Effector memory CD4-positive, alpha-beta T cell (primary cell): ENCODE data around the gene ELFN1.

Experiments
- DNase-seq, 3 donors: peaks; one replicate each; pipeline ENCODE4 v3.0.0-alpha.2; 2020
- H3K27ac ChIP-seq: 2 replicates; pipeline ENCODE4 v1.7.0; 2013; ENCODE audit warnings: mild to moderate bottlenecking, low read length, moderate library complexity; ENCODE audit not compliant: insufficient read depth, poor library complexity, severe bottlenecking
- H3K27me3 ChIP-seq: replicated peaks from 2 replicates; pipeline ENCODE4 v1.7.0; 2013; ENCODE audit warnings: mild to moderate bottlenecking, low read length; ENCODE audit not compliant: insufficient read depth, control insufficient read depth, poor library complexity, severe bottlenecking
- H3K36me3 ChIP-seq: 2 replicates; pipeline ENCODE4 v1.7.0; 2013; ENCODE audit warnings: mild to moderate bottlenecking, low read length, moderate library complexity; ENCODE audit not compliant: control insufficient read depth, insufficient read depth
- H3K4me1 ChIP-seq: 2 replicates; pipeline ENCODE4 v1.7.0; 2013; ENCODE audit warnings: low read length, mild to moderate bottlenecking; ENCODE audit not compliant: control insufficient read depth, insufficient read depth, poor library complexity, severe bottlenecking
- H3K4me3 ChIP-seq: 2 replicates; pipeline ENCODE4 v1.7.0; 2013; ENCODE audit warnings: low read length, low read depth, mild to moderate bottlenecking; ENCODE audit not compliant: insufficient read depth, poor library complexity, severe bottlenecking
- H3K9me3 ChIP-seq: 2 replicates; pipeline ENCODE4 v1.7.0; 2013; ENCODE audit warnings: mild to moderate bottlenecking, low read length, moderate library complexity; ENCODE audit not compliant: control insufficient read depth

The ELFN1 gene

DNA sequence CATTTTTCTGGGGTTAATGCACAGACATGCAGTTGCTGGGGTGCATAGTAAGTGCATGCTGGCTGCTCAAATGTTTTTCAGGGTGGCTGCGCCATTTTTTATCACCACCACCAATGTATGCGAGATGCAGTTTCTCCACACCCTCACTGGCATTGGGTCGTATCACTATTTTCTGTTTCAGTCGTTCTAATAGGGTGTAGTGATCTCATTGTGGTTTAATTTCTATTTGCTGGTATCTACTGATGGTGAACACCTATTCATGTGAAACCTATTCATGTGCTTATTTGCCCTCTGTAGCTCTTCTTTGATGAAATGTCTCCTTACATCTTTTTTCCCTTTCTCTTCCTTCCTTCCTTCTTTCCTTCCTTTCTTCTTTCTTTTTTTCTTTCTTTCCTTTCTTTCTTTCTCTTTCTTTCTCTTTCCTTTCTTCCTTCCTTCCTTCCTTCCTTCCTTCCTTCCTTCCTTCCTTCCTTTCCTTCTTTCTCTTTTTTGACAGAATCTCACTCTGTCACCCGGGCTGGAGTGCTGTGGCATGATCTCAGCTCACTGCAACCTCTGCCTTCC, 84.3 kb downstream of the ELFN1 start:
- Histone ChIP-seq H3K36me3 (no peaks in the 10 kb centered on the region), H3K4me3 (no peak overlapping the region), H3K9me3 (no peaks in the 10 kb centered on the region), H3K27me3 (peaks cover 7% of the 10 kb centered on the region), H3K4me1 (no peaks in the 10 kb centered on the region), H3K27ac (no peak overlapping the region)
- no peak for DNase-seq

DNA sequence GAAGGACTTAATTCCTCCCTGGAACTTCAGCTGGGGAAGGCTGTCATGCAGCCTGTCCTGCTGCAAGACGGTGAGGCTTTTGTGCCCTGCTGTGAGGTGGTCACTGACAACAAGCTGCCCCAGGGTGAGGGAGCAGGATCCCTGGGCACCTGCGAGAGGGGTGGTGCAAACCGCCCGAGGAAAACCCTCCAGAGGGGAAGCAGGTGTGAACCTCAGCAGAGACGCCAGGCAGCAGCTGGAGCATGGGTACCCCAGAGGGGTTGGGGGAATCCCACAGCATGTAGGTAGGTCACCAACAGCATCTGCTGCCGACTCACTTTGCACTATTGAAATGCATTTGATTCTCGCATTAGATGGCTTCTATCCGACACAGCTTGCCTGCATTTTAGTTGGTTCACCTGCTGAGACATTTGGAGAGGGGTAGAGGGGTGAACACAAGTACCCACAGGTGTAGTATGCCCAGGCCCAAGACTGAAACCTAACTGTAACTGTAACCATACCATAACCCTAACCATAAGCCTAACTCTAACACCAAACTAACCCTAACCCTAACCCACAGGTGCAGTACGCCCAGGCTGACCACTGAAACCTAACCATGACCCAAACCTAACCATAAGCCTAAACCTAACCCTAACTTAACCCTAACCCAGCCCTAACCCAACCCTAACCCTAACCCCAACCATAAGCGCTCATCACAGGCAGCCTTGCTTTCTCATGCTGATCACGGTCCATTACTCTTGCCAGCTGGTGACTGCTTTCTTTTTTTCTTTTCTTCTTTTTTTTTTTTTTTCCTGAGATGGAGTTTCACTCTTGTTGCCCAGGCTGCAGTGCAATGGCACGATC, 85.9 kb downstream of the ELFN1 start:
- Histone ChIP-seq H3K9me3 (no peaks in the 10 kb centered on the region), H3K36me3 (no peaks in the 10 kb centered on the region), H3K27me3 (peaks cover 7% of the 10 kb centered on the region), H3K4me3 (no peak overlapping the region), H3K4me1 (no peaks in the 10 kb centered on the region), H3K27ac (no peak overlapping the region)
- no peak for DNase-seq

DNA sequence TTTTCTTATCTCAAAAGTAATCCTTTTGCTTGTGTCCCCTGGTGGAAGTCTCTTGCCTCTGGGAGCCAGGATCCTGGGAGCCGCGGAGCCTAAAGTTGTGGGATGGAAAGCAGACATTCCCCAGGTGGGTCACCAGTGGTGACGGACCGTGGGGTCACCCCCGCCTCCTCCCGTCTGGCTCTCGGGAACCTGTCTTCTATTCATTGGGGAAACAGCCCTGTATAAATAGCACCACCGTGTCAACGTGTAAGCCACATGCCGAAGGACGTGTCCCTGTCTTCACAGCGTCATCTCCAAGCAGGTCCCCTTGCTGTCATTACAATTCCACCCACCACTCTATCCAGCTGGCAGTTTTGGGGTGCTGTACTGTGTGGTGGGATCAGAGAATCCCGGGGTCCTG, 87.5 kb downstream of the ELFN1 start:
- H3K4me3 ChIP-seq = no peak overlapping the region
- no peaks in the 10 kb centered on the region for H3K4me1 ChIP-seq
- peaks cover 7% of the 10 kb centered on the region for H3K27me3 ChIP-seq
- no peak for DNase-seq
- no peaks in the 10 kb centered on the region for H3K36me3 ChIP-seq
- no peak overlapping the region for H3K27ac ChIP-seq
- no peaks in the 10 kb centered on the region for H3K9me3 ChIP-seq

DNA sequence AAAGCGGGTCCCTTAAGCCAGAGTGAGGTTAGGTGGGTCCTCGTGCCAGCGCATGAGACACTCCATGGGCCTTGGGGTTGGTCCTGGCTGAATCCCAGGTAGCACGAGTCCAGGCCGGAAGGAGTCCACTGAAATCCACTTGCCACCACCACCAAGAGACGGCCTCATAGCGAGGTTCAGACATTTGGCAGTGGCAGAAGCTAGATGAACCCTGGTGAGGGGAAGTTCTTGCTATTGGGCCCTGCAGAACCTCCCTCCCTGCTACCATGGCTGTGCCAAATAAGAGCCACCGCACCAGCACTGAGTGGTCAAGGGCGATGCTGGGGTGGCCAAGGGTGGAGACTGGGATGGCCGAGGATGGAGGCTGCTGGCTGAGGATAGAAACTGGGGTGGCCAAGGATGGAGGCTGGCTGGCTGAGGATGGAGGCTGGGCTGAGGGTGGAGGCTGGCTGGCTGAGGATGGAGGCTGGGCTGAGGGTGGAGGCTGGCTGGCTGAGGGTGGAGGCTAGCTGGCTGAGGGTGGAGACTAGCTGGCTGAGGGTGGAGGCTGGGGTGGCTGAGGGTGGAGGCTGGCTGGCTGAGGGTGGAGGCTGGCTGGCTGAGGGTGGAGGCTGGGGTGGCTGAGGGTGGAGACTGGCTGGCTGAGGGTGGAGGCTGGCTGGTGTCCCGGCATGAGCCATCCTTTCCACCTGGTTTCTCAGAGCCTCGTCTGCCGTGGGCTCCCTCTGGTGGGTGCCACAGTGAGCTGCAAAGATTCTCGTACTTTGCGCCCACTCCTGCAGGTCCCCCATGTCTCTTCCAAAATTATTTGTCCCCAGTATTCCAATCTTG, 88.2 kb downstream of the ELFN1 start:
- Histone ChIP-seq H3K36me3 (no peaks in the 10 kb centered on the region), H3K27ac (no peak overlapping the region), H3K27me3 (peaks cover 7% of the 10 kb centered on the region), H3K9me3 (peaks cover 5% of the 10 kb centered on the region), H3K4me1 (no peaks in the 10 kb centered on the region), H3K4me3 (no peak overlapping the region)
- no peak for DNase-seq

DNA sequence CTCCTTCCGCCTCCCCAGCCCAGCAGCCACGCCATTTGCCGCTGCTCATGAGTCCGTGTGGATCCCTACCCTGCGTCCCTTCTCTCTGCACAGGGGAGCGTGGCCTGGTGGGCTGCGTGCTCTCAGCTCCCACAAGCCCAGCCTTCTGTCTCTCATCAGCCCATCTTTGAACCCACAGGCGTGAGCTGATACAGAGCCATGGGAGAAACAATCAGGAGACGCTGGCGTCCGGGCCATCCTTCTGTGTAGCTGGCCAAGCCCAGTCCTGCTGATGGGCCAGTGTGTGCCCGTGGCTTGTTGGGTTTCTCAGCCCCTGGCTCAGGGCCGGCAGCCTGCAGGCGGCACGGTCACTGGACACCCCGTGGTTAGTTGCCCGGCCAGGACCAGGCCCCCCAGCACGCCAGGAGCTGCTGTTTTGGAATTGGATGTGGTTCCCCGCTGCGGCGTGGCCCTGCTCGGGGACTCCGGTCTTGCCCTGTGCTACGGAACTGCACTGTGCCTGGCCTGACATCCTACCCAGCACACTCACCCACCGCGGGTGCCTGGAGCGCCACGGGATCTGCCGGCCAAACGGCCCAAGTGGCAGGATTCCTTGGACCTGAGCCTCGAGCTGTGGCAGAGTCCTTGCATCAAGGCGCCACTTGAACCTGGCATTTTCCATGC, 88.9 kb downstream of the ELFN1 start:
- Histone ChIP-seq H3K36me3 (no peaks in the 10 kb centered on the region), H3K4me1 (no peaks in the 10 kb centered on the region), H3K9me3 (peaks cover 7% of the 10 kb centered on the region), H3K27ac (no peak overlapping the region), H3K4me3 (no peak overlapping the region), H3K27me3 (peaks cover 7% of the 10 kb centered on the region)
- DNase-seq = no peak

DNA sequence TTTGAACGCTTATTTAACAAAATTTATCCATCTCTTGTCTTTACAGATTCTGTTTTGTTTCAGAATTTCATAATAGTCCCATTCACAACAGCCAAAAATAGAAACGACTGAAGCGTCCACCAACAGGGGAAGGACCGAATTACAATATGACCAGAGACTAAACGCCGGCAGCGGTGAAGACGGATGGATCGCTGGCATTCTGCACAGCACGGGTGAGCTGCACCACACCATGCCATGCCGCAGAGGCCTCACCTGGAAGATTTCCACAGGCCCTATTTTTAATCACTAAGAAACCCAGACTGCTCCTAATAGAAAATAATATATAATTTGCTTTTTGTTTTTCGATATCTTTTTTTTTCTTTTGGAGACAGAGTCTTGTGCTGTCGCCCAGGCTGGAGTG, 91.0 kb downstream of the ELFN1 start:
- Histone ChIP-seq H3K9me3 (peaks cover 7% of the 10 kb centered on the region), H3K36me3 (no peaks in the 10 kb centered on the region), H3K27me3 (peaks cover 7% of the 10 kb centered on the region)

DNA sequence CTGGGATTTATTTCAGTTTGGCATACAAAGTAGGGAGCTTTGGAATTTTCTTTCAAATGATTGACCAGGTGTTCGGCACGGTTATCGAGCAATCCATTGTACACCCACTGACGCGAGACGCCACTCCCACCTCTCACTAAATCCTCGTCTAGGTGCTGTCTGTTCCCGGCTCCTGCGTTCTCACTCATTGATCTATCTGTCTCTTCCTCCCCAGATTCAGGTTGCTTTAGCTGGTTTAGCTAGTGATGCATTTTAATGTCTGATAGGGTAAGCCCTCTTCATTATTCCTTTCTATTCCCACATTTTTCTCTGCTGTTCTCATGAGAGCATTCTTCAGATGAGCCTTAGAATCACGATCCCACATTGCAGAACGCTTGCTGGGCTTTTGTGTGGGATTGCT, 91.7 kb downstream of the ELFN1 start:
- Histone ChIP-seq H3K4me1 (no peaks in the 10 kb centered on the region), H3K9me3 (peaks cover 7% of the 10 kb centered on the region), H3K27me3 (peaks cover 7% of the 10 kb centered on the region), H3K36me3 (no peaks in the 10 kb centered on the region), H3K4me3 (no peak overlapping the region), H3K27ac (no peak overlapping the region)
- no peak for DNase-seq

More for the DNA sequence above, 91.0 kb downstream of the ELFN1 start:
- no peak overlapping the region for H3K4me3 ChIP-seq
- H3K27ac ChIP-seq = no peak overlapping the region
- DNase-seq = no peak
- H3K4me1 ChIP-seq = no peaks in the 10 kb centered on the region

DNA sequence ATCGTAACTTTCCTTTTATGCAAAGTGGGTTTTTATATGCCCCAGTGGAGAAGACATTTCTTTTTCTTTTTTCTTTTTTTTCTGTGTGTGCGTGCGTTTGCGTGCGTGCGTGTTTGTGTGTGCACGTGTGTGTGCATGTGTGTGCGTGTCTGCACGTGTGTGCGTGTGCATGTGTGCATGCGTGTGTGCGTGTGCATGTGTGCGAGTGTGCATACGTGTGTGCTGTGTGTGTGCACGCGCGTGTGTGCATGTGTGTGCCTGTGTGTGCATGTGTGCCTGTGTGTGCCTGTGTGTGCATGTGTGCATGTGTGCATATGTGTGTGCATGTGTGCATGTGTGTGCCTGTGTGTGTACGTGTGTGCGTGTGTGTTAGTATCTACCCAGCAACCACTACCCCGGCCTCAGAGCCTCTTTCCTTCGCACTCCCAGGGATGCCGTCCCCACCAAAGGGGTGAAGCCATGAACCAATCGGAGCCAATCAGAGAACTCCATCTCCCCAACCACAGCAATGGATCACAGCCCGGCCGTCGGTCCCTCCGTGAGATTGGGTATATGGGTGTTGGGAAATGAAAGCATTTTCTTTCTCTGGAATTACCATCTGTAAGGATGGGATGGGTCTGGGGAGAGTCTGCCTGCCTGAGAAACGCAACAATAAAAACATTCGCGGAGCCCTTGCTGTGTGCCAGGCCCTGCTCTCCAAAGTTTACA, 92.3 kb downstream of the ELFN1 start:
- Histone ChIP-seq H3K4me1 (no peaks in the 10 kb centered on the region), H3K27ac (no peak overlapping the region), H3K36me3 (no peaks in the 10 kb centered on the region), H3K4me3 (no peak overlapping the region), H3K9me3 (peaks cover 7% of the 10 kb centered on the region), H3K27me3 (peaks cover 6% of the 10 kb centered on the region)
- DNase-seq = no peak

DNA sequence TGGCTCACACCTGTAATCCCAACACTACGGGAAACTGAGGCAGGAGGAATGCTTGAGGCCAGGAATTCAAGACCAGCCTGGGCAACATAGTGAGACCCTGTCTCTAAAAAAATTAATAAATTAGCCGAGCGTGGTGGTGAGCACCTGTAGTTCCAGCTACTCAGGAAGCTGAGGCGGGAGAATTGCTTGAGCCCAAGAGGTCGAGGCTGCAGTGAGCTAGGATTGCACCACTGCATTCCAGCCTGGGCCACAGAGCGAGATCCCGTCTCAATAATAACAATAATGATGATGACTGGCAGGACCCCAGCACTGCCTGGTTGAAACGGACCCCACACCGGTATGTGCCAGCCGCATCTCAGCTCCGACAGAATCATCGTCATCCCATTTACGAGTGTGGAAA, 93.0 kb downstream of the ELFN1 start:
- H3K4me1 ChIP-seq = no peaks in the 10 kb centered on the region
- no peaks in the 10 kb centered on the region for H3K36me3 ChIP-seq
- DNase-seq = no peak
- H3K9me3 ChIP-seq = peaks cover 7% of the 10 kb centered on the region
- H3K27ac ChIP-seq = no peak overlapping the region
- no peaks in the 10 kb centered on the region for H3K27me3 ChIP-seq
- no peak overlapping the region for H3K4me3 ChIP-seq
